Measurements from ENCODE around the gene CDK14.

The CDK14 gene

DNA sequence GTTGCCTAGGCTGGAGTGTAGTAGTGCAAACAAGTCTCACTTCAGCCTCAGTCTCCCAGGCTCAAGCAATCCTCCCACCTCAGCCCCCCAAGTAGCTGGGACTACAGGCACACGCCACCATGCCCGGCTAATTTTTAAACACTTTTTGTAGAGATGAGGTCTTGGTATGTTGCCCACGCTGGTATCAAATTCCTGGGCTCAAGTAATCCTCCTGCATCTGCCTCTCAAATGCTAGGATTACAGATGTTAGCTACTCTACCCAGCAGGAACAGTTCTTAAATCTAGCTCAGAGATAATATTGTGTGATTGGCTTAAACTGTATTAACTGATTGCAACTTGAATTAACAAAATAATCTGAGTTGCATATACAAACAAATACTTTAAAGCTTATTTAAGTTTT, 82.9 kb downstream of the CDK14 start:
- DNase-seq (ENCODE audit: low read depth in 2 of 2), result no peak

DNA sequence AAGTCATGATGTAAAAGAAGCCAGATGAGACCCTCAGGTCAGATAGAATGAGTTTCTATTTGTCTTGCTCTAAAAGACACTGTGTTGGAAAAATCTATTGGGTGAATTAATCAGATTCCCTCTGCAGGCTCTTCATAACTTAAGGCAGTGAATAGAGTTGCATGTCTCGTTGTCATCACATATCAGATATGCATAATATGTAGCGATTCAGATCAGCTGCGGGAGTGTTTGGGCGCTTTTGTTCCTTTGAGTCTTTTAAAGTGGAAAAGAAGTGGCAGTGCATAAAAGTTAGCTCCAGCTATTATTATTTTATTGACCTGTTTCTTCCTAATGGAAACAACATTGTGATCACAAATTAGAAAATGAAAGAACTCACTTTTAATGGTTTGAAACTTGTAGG, 84.4 kb downstream of the CDK14 start:
- no peak for DNase-seq (ENCODE audit: low read depth in 2 of 2)

DNA sequence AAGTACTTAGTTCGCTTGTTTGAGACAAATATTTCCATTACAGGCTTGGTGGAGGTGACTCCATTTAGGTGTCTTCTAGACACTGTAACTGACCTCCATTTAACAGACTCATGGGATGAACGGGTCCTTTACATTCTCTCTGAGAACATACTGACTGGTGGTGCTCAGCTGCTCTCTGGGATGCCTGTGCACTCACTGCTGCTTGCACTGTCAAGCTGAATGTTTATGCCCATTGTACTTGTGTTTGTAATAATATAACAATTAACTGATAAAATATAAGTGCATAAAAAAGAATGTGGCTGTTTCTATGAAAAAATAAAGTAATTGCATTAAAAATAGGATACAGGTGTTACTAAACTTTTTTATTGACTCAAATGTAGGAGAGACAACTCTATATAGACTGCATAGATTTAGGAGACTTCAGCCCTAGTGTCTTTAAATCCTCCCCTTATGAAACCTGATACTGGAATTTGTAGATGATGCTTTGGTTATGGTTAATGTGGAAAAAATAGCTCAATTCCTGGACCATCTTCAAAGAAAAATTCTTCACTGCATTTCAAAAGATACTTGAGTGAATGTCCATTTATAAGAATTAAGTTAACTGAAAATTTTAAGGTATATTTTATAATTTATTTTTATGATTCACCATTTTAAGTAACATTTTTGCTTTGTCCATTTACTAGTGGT, 85.4 kb downstream of the CDK14 start:
- DNase-seq (ENCODE audit: low read depth in 2 of 2), result no peak

GRCh38 chr7:90686146-90686545, 90.0 kb downstream of the CDK14 start:
- no peak for DNase-seq (ENCODE audit: low read depth in 2 of 2)

DNA sequence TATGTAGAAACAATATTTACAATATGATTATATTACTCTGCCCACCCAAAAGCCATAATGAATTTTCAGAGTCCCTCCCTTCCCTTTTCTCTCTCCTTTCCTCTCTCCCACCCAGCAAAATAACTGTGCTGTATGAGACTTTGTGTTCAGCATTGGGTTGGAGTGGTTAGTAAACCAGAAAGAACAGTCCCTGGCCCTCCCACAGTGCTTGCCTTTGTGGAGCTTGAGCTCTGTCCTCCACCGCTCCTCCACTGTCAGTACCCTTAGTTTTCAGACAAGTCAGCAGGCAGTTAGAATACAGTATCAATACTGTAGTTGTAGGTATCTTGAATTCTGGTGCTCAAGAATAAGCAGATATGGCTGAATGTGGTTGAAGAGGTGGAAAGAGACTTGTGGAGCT, 92.7 kb downstream of the CDK14 start:
- no peak for DNase-seq (ENCODE audit: low read depth in 2 of 2)

DNA sequence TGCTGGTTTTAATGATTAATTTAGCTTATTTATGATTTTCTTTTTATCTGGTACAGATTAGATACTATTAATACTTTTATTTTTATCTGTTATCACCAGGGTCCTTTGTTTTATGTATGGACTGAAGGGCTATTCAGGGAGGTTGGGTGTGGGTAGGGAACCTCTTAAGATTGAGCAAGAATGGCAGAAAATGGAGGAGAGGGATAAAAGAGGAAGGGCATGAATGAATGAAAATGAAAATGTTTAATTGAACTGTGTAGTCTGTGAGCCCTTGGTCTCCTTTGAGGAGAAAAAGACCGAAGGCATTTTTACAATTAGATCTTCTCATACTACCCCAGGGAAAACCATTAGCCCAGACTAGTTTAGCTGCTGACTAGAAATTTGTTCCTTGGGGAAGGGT, 93.1 kb downstream of the CDK14 start:
- DNase-seq (ENCODE audit: low read depth in 2 of 2), result no peak

GRCh38 chr7:90690159-90690858, 94.2 kb downstream of the CDK14 start:
- DNase-seq (ENCODE audit: low read depth in 2 of 2), result no peak

DNA sequence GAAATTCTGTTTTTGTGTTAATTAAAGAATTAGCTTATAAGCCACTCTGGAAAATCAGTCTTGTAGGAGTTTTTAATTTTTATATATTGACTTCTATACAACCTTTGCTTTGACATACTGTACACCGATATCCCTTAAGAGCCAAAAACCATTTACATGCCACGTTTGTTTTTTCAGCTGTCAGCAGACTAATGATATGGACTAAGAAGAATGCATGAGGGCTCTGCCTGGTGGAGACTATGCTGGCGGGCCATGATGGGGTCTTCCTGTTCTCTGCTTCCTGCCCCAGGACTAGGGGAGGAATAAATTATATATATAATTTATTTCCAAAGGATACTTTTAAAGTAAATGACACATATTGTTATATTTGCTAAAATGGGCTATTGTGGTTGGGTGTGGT, 96.3 kb downstream of the CDK14 start:
- no peak for DNase-seq (ENCODE audit: low read depth in 2 of 2)

- DNase-seq (ENCODE audit: low read depth in 2 of 2), result no peak
These were observed 96.8 kb downstream of the CDK14 start for GRCh38 chr7:90692947-90693346.

DNA sequence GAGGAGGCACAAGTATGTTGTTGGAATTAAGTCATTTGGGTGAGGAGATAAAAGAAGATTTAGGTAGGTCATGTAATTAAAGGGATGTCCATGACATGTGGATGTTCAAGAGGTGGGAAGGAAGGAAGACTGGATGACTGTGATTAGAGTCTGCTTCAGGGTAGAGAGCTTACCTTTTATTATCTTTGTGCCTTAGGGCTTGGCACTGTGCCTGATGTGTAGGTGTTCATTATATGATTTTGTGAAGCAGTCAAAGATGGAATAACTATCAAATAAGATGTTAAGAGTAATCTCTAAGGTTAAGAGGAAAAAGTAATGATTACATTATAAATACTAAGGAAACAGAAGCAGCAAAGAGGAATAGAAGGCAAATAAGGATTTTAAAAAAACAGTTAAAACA, 97.8 kb downstream of the CDK14 start:
- DNase-seq (ENCODE audit: low read depth in 2 of 2), result no peak

GRCh38 chr7:90698616-90699015, 102.5 kb downstream of the CDK14 start:
- no peak for DNase-seq (ENCODE audit: low read depth in 2 of 2)

- DNase-seq (ENCODE audit: low read depth in 2 of 2), result no peak
These were observed 104.9 kb downstream of the CDK14 start for GRCh38 chr7:90701021-90701420.

DNA sequence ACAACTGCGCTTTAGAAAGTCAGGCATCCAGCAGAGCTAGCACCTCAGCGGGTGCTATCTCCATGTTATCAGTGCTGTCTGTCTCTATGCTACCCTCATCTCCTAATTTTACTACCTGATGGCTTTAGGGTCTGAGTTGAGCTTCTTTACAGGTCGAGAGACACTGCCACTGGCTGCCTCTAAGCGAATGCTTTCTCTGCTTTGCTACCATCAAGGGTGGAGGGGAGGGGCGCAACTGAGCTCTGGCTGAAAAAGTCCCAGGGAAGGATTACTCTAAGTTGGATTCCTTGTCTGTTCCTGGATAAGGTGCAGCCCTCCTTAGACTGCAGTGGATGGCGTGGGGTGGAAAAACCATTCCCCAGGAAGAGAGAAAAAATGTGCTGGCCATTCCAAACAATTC, 105.7 kb downstream of the CDK14 start:
- DNase-seq (ENCODE audit: low read depth in 2 of 2), result no peak

- DNase-seq (ENCODE audit: low read depth in 2 of 2), result no peak
These were observed 109.4 kb downstream of the CDK14 start for GRCh38 chr7:90705391-90706071.

GRCh38 chr7:90706072-90706716, 110.1 kb downstream of the CDK14 start:
- no peak for DNase-seq (ENCODE audit: low read depth in 2 of 2)

- no peak for DNase-seq (ENCODE audit: low read depth in 2 of 2)
These were observed 112.8 kb downstream of the CDK14 start for GRCh38 chr7:90708841-90709317.

GRCh38 chr7:90709501-90710465, 113.7 kb downstream of the CDK14 start:
- no peak for DNase-seq (ENCODE audit: low read depth in 2 of 2)

- DNase-seq (ENCODE audit: low read depth in 2 of 2), result no peak
These were observed 114.3 kb downstream of the CDK14 start for GRCh38 chr7:90710466-90710850.

GRCh38 chr7:90713628-90714027, 117.5 kb downstream of the CDK14 start:
- no peak for DNase-seq (ENCODE audit: low read depth in 2 of 2)

DNA sequence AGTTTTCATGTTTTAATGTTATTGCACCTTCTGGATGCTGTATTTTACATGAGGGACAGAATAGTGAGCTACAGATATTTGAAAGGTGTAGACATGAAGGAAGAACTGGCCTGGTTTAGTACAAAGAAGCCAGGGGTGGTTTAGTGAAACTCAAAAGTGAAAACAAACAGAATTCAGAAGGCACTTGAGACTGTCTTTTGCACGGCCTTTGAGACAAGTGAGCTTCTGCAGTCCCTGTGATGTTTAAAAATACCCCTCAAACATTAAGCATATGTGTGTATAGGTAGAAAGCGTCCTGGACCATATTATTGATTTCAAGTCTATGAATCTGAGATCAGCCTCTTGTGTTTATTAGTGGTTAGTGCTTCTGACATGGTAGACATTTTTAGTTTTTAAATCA, 118.9 kb downstream of the CDK14 start:
- DNase-seq (ENCODE audit: low read depth in 2 of 2), result no peak

Data from stimulated activated CD8-positive, alpha-beta memory T cell treated with anti-CD3 and anti-CD28 coated beads, Interleukin-2, amount 100 ng/mL, for 1 hour (primary cell).